ENCODE measurements around the gene NDOR1.

Gene NDOR1

DNA sequence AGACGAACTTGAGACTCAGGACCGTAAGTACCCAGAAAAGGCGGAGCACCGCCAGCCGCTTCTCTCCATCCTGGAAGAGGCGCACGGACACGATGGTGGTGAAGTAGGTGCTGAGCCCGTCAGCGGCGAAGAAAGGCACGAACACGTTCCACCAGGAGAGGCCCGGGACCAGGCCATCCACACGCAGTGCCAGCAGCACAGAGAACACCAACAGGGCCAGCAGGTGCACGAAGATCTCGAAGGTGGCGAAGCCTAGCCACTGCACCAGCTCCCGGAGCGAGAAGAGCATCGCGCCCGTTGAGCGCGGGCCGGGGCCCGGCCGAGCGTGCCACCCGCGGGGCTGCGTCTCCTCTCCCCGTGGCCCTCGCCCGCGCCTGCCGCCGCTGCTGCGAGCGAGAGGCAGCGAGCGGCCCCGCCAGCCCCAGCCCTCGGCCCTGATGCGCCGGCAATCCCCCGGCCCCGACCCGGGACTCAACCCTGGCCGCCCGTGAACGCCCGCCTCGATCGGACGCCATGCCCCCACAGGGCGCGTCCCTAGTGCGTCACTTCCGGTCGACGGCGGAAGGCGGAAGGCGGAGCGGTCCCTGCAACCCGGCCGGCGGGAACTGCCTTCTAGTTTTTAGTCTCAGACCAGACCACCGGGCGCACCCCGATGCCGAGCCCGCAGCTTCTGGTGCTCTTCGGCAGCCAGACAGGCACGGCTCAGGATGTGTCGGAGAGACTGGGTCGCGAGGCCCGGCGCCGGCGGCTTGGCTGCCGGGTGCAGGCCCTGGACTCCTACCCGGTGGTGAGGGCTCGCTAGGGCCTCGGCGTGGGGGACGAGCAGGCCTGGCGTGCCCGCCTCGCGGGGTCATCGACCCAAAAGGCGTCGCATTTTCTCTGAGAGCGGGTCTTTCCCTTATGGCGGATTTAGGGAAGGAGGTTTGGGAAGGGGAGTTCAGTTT lies at the start of gene NDOR1, which contains the start of gene TMEM203:
TSS of gene NDOR1 (plus strand) at position 575 of the 944 bp plus-strand sequence. CDS start at position 653, 78 bp downstream.
TSS of gene TMEM203 (minus strand) at position 523 of the 944 bp plus-strand sequence. CDS start at position 289, 234 bp downstream.
- in situ Hi-C loops (cut with HindIII; ENCODE audit: low sequenced_read_pairs) = no loop called here

DNA sequence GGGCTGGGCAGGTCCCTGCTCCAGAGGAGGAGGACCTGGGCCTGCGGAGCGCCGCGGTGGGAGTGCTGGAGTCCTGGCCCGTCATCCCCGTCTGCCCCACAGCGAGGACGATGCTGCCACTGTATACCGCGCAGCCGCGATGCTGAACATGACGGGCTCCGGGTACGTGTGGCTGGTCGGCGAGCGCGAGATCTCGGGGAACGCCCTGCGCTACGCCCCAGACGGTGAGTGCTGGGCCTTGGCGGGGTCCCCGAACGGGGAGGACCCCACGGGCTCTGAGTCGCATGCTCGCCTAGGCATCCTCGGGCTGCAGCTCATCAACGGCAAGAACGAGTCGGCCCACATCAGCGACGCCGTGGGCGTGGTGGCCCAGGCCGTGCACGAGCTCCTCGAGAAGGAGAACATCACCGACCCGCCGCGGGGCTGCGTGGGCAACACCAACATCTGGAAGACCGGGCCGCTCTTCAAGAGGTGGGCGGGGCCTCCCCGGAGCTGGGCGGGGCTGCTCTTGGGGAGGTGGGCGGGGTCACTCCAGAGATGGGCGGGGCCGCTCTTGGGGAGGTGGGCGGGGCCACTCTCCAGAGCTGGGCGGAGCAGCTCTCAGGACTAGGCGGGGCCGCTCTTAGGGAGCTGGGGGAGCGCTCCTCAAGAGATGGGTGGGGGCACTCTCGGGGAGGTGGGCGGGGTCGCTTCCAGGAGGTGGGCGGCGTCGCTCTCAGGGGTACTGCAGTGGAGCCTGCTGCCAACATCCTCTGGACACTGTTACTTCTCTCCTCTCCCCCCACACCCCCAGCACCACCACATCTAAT lies 48.7 kb upstream of the NDOR1 start:
- in situ Hi-C loops (cut with HindIII; ENCODE audit: low sequenced_read_pairs) = loop anchor here (25.0 kb wide), 1 partner anchor 344 kb away; the partner anchor contains the start of gene RABL6

DNA sequence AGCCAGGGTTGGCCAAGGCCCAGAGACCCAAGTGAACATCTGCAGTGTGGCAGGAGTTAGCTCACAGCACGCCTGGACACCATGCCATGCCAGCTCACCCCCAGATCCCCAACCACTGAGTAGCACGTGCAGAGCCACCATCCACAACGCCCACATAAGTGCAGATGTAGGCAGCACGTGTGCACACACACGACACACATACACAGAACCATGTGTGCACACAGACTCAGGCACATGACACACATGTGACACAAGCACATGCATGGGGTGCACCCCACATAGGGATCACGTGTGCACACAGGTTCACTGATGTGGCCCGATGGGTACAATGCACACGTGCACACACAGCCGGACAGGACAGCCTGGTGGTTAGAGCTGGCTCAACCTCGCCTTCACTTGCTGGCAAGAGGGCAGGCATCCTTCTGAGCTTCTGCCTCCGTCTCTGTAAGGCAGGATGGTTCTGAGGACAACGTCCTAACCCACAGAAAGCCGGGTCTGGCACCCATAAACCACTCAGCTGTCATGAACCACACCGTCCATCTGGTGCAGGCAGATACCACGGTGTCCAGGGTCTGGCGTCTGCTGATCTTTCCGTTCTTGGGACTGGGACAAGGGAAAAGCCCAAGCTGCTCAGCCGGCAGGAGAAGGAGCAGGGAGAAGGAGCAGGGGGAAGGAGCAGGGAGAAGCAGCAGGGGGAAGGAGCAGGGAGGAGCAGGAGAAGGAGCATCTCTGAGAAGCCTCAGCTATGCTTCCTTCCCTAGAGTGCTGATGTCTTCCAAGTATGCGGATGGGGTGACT lies 47.7 kb upstream of the NDOR1 start:
- in situ Hi-C loops (cut with HindIII; ENCODE audit: low sequenced_read_pairs) = loop anchor here (25.0 kb wide), 1 partner anchor 346 kb away; the partner anchor contains the start of gene RABL6

DNA sequence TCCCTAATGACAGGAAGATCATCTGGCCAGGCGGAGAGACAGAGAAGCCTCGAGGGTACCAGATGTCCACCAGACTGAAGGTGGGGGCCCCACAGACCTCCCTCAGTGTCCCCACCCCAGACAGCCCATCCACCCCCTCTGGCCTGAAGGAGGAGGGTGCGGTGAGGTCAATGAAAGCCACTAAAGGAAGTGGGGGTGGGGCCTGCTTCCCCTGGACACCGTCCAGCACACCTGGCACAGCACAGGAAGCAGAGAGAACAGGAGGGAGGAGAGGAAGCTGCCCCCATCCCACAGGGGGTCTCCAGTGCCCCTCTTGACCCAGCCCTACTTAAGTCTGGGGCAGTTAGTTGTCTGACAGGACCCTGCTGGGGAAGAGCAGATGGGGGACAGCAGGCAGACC lies 46.9 kb upstream of the NDOR1 start:
- in situ Hi-C loops (cut with HindIII; ENCODE audit: low sequenced_read_pairs) = loop anchor here (25.0 kb wide), 1 partner anchor 346 kb away; the partner anchor contains the start of gene RABL6

DNA sequence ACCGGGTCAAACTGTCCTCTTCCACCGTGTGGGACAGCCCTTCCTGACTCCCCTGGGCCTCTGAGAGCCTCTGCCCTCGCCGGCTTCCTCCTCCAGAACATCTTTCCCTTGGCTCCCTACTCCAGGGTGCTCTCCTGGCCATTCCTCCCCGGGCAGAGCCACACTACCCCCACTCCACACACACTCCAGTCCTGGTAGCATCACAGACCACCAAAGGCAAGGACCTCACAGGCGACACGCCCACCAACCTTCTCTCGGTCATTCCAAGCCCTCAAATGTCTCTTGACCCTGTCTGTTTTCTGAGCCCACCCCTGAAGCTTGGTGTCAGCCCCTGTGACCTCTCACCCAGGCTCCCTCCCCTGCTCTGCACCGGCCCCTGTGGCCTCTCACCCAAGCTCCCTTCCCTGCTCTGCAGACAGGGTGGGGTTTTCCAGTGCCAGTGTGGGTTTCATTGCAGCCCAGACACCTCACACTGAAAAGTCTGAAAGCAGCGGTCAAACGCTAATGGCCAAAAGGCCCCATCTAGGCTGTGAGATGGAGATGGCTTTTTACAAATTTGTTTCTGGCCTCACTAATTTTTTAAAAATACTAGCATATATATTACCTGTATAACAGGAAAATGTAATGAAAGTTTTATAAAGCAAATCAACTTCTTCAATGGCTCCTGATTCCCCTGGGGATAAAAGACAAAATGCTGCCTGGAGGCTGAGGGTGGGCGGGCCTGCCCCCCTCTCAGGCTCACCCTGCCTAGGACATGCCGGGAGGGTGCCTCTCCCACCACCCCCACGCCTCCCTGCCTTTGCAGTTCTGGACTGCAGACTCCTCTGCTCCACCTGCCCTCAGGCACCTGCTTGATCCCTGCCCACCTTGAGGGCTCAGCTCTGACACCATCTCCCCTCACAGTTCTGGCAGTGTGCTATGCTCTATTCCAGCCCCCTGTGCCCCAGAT lies 46.1 kb upstream of the NDOR1 start:
- in situ Hi-C loops (cut with HindIII; ENCODE audit: low sequenced_read_pairs) = loop anchor here (25.0 kb wide), 1 partner anchor 347 kb away; the partner anchor contains the start of gene RABL6

DNA sequence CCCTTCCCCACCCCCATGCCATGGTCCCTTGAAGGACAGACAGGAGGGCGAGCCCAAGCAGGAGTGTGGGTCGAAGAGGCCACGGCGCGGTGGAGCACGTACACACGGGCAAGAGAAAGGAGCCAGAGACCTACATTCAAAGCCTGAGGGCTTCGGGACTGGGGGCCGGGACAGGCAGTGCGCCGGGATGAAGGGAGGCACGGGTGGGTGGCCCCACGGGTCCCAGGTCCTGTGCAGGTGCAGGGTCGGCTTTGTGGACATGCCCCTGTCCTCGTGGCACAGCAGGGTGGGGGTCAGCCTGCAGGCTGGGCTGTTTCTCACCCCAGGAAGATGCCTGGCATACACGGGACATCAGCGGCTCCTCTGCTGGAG lies 45.5 kb upstream of the NDOR1 start:
- in situ Hi-C loops (cut with HindIII; ENCODE audit: low sequenced_read_pairs) = loop anchor here (25.0 kb wide), 1 partner anchor 348 kb away; the partner anchor contains the start of gene RABL6

DNA sequence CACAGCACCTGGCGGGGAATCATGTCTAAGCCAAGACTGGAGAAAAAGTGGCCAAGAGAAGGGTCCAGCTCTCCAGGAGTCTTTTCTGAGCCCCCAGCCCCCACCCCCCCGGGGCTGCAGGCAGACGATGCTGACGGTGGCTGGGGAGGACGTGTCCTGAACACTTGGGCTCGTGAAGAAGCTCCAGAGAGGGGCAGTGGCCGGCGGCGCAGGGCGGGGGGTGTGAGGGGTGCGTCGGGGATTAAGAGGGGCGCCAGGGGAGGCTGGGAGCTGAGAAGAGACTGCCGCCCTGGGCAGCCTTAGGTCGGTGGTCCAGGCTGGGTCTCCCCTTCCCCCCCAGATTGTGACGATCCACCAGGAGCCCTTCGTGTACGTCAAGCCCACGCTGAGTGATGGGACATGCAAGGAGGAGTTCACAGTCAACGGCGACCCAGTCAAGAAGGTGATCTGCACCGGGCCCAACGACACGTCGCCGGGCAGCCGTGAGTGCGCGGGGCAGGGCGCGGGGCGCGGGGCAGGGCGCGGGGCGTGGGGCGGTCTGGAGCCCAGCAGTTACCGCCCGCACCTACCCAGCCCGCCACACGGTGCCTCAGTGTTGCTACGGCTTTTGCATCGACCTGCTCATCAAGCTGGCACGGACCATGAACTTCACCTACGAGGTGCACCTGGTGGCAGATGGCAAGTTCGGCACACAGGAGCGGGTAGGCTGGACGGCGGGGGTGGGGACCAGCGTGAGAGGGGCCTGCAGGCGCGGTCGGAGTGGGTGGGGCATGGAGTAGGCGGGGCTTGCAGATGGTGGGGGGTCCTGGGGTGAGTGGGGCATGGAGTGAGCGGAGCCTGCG lies 44.6 kb upstream of the NDOR1 start:
- in situ Hi-C loops (cut with HindIII; ENCODE audit: low sequenced_read_pairs) = loop anchor here (25.0 kb wide), 1 partner anchor 349 kb away; the partner anchor contains the start of gene RABL6

DNA sequence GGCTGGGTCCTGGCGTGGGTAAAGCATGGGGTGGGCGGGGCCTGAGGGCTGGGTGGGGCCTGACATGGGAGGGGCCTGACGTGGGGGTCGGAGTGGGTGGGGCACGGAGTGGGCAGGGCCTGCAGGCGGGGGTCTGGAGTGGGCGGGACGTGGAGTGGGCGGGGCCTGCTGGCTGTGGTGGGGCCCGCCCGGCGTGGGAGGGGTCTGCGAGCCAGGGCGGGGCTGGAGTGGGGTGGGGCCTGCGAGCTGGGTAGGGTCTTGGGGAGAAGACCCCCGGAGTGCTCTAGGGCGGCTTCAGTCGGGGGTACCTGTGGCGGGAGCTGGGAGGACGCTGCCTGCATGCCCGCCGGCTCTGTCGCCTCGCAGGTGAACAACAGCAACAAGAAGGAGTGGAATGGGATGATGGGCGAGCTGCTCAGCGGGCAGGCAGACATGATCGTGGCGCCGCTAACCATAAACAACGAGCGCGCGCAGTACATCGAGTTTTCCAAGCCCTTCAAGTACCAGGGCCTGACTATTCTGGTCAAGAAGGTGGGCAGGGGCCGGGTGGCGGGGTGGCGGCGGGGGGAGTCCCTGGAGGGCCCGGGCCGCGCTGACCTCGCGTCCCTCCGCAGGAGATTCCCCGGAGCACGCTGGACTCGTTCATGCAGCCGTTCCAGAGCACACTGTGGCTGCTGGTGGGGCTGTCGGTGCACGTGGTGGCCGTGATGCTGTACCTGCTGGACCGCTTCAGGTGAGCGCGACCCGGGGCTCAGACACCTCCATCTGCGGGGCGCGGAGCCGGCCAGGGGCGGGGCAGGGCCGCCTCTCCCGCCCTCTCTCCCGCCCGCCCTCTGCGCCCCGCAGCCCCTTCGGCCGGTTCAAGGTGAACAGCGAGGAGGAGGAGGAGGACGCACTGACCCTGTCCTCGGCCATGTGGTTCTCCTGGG lies 43.7 kb upstream of the NDOR1 start:
- in situ Hi-C loops (cut with HindIII; ENCODE audit: low sequenced_read_pairs) = loop anchor here (25.0 kb wide), 1 partner anchor 350 kb away; the partner anchor contains the start of gene RABL6

DNA sequence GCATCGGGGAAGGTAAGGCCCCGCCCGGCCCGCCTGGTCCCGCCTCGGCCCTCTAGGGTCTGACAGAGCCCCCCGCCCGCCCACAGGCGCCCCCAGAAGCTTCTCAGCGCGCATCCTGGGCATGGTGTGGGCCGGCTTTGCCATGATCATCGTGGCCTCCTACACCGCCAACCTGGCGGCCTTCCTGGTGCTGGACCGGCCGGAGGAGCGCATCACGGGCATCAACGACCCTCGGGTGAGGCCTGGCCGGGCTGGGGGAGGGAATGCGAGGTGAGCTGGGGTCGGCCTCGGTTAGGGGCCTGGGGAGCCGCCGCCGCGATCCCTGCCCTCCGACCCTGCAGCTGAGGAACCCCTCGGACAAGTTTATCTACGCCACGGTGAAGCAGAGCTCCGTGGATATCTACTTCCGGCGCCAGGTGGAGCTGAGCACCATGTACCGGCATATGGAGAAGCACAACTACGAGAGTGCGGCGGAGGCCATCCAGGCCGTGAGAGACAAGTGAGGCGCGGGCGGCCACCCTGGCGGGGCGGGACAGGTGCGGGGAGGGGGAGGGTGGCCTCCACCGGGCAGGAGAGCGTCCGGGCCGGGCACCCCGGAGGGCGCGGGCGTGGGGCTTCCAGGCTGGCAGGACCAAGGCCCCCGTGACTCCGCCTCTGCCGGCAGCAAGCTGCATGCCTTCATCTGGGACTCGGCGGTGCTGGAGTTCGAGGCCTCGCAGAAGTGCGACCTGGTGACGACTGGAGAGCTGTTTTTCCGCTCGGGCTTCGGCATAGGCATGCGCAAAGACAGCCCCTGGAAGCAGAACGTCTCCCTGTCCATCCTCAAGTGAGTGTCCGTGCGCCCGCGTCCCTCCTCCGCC lies 42.8 kb upstream of the NDOR1 start:
- in situ Hi-C loops (cut with HindIII; ENCODE audit: low sequenced_read_pairs) = loop anchor here (25.0 kb wide), 1 partner anchor 350 kb away; the partner anchor contains the start of gene RABL6

DNA sequence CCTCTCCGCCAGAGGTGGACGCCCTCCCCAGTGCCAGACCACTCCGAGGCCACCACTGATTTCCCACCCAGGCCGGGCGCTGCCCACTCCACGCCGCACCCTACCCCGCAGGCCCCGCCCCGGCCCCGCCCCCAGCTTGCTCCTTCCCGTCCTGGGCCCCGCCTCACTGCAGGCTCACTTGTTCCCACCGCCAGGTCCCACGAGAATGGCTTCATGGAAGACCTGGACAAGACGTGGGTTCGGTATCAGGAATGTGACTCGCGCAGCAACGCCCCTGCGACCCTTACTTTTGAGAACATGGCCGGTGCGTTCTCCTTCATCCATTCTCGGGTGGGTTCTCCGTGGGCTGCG lies 42.2 kb upstream of the NDOR1 start:
- in situ Hi-C loops (cut with HindIII; ENCODE audit: low sequenced_read_pairs) = loop anchor here (25.0 kb wide), 1 partner anchor 351 kb away; the partner anchor contains the start of gene RABL6

DNA sequence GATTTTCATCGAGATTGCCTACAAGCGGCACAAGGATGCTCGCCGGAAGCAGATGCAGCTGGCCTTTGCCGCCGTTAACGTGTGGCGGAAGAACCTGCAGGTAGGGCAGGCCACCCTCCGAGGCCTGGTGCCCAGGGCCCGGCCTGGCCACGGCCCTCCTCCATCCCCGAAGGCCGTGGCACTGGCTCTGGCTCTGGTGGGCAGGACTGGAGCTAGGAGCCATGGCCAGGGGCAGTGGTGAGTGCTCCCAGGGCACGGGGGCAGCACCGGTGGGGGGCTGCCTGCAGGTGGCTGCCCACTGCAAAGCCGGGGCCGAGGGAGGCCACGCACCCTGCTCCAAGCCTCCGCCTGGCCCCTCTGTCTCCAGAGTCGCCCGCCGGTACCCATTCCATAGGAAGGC lies 41.7 kb upstream of the NDOR1 start:
- in situ Hi-C loops (cut with HindIII; ENCODE audit: low sequenced_read_pairs) = loop anchor here (25.0 kb wide), 1 partner anchor 352 kb away; the partner anchor contains the start of gene RABL6

DNA sequence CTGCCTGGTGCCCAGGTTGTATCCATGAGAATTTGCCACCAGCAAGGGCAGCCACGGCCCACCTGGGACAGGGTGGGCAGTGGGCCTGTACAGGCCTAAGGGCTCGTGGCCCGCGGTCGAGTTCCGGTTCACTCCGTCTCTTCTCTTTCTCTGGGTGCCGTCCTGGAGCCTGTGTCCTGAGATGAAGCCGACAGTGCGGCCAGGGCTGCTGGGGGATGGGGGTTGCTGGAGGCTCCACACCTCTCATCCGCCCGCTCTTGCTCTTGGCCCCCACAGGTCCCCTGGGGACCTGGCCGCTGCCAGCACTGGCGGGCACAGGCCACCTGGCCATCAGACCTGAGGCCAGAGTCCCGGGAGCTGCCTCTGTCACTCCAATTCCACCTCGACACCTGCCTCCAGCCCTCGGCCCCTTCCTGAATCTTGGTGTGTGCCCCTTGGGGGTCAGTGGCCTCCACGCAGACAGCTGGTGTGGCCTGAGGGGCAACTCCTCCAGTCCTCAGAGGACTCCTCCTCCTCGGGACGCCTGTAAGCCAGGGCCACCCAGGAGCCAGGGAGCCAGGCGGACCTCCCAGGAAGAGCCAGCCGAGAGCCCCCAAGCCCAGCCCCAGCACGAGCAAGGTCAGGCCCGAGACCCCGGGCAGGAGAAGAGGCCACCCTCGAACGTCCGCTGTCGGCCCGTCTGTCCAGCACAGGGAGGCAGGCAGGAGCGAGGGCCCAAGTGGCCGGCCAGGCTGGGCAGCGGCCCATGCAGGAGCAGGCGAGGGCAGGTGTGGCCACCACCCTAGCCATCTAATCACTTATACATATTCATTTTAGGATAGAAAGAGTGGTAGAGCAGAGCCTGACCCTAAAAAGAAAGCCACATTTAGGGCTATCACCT lies 40.9 kb upstream of the NDOR1 start:
- in situ Hi-C loops (cut with HindIII; ENCODE audit: low sequenced_read_pairs) = loop anchor here (25.0 kb wide), 1 partner anchor 352 kb away; the partner anchor contains the start of gene RABL6

DNA sequence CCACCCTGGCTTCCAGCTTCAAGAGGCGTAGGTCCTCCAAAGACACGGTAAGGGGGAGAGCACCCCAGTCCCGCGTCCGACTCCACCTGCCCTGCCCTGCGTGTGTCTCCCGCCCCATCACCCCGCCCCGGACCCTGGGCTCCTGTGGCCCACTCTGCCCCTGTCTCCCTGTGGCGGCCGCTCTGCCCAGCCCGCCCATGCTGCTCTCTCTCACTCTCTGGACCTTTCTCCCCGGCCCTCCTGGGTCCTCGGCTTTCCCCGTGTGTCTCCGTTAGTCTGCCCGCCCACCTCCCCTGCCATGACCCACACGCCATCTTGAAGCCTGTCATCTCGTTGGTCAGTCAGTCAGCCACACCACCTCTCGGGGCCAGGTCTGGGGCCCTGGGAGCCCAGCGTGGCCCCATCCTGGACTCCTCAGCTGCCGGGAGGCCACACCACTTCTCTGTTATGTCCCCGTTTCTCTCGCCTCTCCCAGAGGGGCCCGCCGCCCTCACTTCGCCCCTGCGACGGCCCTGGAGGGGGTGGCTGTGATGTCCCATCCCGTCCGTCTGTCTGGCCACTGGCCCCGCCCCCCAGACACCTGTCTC lies 40.2 kb upstream of the NDOR1 start:
- in situ Hi-C loops (cut with HindIII; ENCODE audit: low sequenced_read_pairs) = loop anchor here (25.0 kb wide), 1 partner anchor 353 kb away; the partner anchor contains the start of gene RABL6

Measured in DLD1 (cell line).